Right atrium auricular region (tissue), 2 donors: ENCODE measurements around the gene TBC1D30. TPM values are rescaled to one million over a fixed set of nuclear protein-coding genes. Genes with fewer than 3 reads are reported as not detected.

Experiments
- DNase-seq: peaks from one replicate; pipeline ENCODE4 v3.0.0-alpha.2; 2019; ENCODE audit warnings: low spot score
- H3K27ac ChIP-seq, 2 donors: fragments of 200-600 bp; sonication (generic); 1 replicate in 1 of 2; 2 replicates in 1 of 2; pipeline ENCODE4 v1.5.1; 2016 to 2019
- H3K27me3 ChIP-seq, 2 donors: fragments of 200-600 bp; sonication (generic); one replicate each; pipeline versions ENCODE4 v1.5.1 to v1.6.0; 2017 to 2019
- H3K36me3 ChIP-seq: fragments of 200-600 bp; sonication (generic); one replicate; pipeline ENCODE4 v1.5.1; 2016
- H3K4me1 ChIP-seq, 2 donors: fragments of 200-600 bp; sonication (generic); one replicate each; pipeline versions ENCODE4 v1.5.1 to v1.6.0; 2017 to 2019
- H3K4me3 ChIP-seq, 2 donors: fragments of 200-600 bp; sonication (generic); 1 replicate in 1 of 2; 2 replicates in 1 of 2; pipeline ENCODE4 v1.5.1; 2017 to 2019; ENCODE audit warnings: mild to moderate bottlenecking in 1 of 2, moderate library complexity in 1 of 2
- H3K9me3 ChIP-seq, 2 donors: fragments of 200-600 bp; sonication (generic); one replicate each; pipeline ENCODE4 v1.5.1; 2019
- CTCF ChIP-seq, 2 donors: fragments of 200-600 bp; sonication (generic); IDR thresholded peaks; one replicate each; pipeline ENCODE4 v1.5.1; 2019; ENCODE audit warnings: antibody characterized with exemption in 2 of 2
- total RNA-seq, 2 donors: library from RNA; depleted of rRNA; stranded (reverse); fragments of >200 nt; gene quantifications; one replicate each; pipeline ENCODE4 v1.1.0, GENCODE V29; 2016

TBC1D30 gene
- total RNA-seq, 2 donors from 2014 or later: 0.48 to 3.3 TPM

- Histone ChIP-seq H3K27me3 (no peaks in the 10 kb centered on the region), H3K4me3 (no peak overlapping the region), H3K27ac (no peak overlapping the region), H3K36me3 (no peaks in the 10 kb centered on the region), H3K9me3 (no peaks in the 10 kb centered on the region), H3K4me1 (no peaks in the 10 kb centered on the region)
- TF ChIP-seq CTCF (IDR thresholded peaks at IDR 0.05): no peak
- no peak for DNase-seq
These were observed 34.6 kb downstream of the TBC1D30 start for GRCh38 chr12:64858882-64859605.

GRCh38 chr12:64860446-64860998, 36.1 kb downstream of the TBC1D30 start:
- no peak for TF ChIP-seq CTCF (IDR thresholded peaks at IDR 0.05)
- Histone ChIP-seq H3K27ac (no peak overlapping the region), H3K4me3 (no peak overlapping the region), H3K4me1 (no peaks in the 10 kb centered on the region), H3K36me3 (no peaks in the 10 kb centered on the region), H3K9me3 (no peaks in the 10 kb centered on the region), H3K27me3 (no peaks in the 10 kb centered on the region)
- no peak for DNase-seq

- Histone ChIP-seq H3K36me3 (no peaks in the 10 kb centered on the region), H3K9me3 (no peaks in the 10 kb centered on the region), H3K27ac (no peak overlapping the region), H3K4me3 (no peak overlapping the region), H3K4me1 (no peaks in the 10 kb centered on the region), H3K27me3 (no peaks in the 10 kb centered on the region)
- no peak for DNase-seq
- no peak for TF ChIP-seq CTCF (IDR thresholded peaks at IDR 0.05)
These were observed 39.9 kb downstream of the TBC1D30 start for GRCh38 chr12:64864319-64864718.

GRCh38 chr12:64875186-64875585, 50.7 kb downstream of the TBC1D30 start:
- Histone ChIP-seq H3K4me3 (no peak overlapping the region), H3K27me3 (no peaks in the 10 kb centered on the region), H3K4me1 (no peaks in the 10 kb centered on the region), H3K36me3 (no peaks in the 10 kb centered on the region), H3K27ac (no peak overlapping the region), H3K9me3 (no peaks in the 10 kb centered on the region)
- no peak for DNase-seq
- no peak for TF ChIP-seq CTCF (IDR thresholded peaks at IDR 0.05)

- H3K9me3 ChIP-seq: no peaks in the 10 kb centered on the region
- no peaks in the 10 kb centered on the region for H3K4me1 ChIP-seq
- no peak overlapping the region for H3K27ac ChIP-seq
- no peaks in the 10 kb centered on the region for H3K36me3 ChIP-seq
- no peak for TF ChIP-seq CTCF (IDR thresholded peaks at IDR 0.05)
- H3K27me3 ChIP-seq: no peaks in the 10 kb centered on the region
- H3K4me3 ChIP-seq: no peak overlapping the region
- no peak for DNase-seq
These were observed 52.1 kb downstream of the TBC1D30 start for GRCh38 chr12:64876388-64877071.
